Lower lobe of right lung (tissue), 2 donors: ENCODE measurements around the gene GBE1. TPM values are rescaled to one million over a fixed set of nuclear protein-coding genes. Genes with fewer than 3 reads are reported as not detected.

ENCODE experiments used
- ATAC-seq, 2 donors: fragments of 200-7000 bp; cut with Tn5 transposase; one replicate each; pipeline ENCODE4 v1.9.1; 2020 to 2022; ENCODE audit warnings: mild to moderate bottlenecking in 2 of 2, moderate library complexity in 2 of 2
- DNase-seq: peaks from one replicate; pipeline ENCODE4 v3.0.0-alpha.2; 2020
- H3K27ac ChIP-seq: fragments of 200-600 bp; one replicate; pipeline ENCODE4 v1.8.0; 2022
- H3K27me3 ChIP-seq: fragments of 200-600 bp; one replicate; pipeline ENCODE4 v1.8.0; 2022; ENCODE audit warnings: low read depth
- H3K36me3 ChIP-seq: fragments of 200-600 bp; one replicate; pipeline ENCODE4 v1.8.0; 2022; ENCODE audit warnings: mild to moderate bottlenecking
- H3K4me1 ChIP-seq: fragments of 200-600 bp; one replicate; pipeline ENCODE4 v1.8.0; 2022
- H3K4me3 ChIP-seq: fragments of 200-600 bp; one replicate; pipeline ENCODE4 v1.8.0; 2022; ENCODE audit warnings: mild to moderate bottlenecking
- H3K9me3 ChIP-seq: fragments of 200-600 bp; one replicate; pipeline ENCODE4 v1.8.0; 2022
- CTCF ChIP-seq: fragments of 200-600 bp; IDR thresholded peaks from one replicate; pipeline ENCODE4 v1.8.0; 2022; ENCODE audit warnings: antibody characterized with exemption, mild to moderate bottlenecking
- intact Hi-C: fragments of 100-400 bp; cut with DNase I; formaldehyde crosslinking; loops from one replicate; pipeline ENCODE4 v1.11.0; 2022
- total RNA-seq: library from RNA; stranded (reverse); fragmentation: NEBNext Ultra II Directional; extraction: Animal tissue kit (Norgen Biotek cat#: 25700); gene quantifications from one replicate; pipeline ENCODE4 v1.2.1, GENCODE V29; 2021
- donor health status: DM: no; HTN: yes; CAD: no; lungs with severe emphysema.

Gene GBE1
- total RNA-seq, 1 donor from 2014 or later, result 23.0 TPM

DNA sequence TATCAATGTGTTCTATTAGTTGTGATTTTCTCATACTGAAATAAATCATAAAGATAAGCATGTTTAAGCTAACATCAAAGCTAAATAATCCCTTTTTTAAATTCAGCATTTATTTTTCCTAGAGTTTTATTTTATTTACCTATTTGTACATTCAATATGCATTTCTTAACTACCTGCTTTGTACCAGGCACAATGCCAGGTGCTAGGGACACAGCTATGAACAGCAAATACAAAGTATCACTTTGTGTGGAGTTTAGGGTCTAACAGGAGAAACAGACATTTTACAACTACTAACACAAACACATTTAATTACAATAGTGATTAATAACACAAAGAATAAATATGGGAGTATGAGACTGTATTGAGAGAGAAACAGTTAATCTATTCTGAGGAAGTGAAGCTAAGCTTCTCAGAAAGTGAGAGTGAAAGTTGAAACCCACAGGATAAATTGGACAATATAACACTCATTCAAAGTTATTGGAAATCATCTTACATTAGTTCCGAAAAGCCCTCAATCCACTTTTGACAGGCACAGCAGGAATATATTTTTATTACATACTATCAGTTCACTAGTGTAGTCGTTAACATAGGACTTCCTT is 159.6 kb downstream of the GBE1 start:
- TF ChIP-seq CTCF, result no peak
- no peak overlapping the region for H3K27ac ChIP-seq
- H3K9me3 ChIP-seq, result no peaks in the 10 kb centered on the region
- H3K36me3 ChIP-seq, result no peaks in the 10 kb centered on the region
- no peaks in the 10 kb centered on the region for H3K27me3 ChIP-seq
- intact Hi-C loops, result no loop called here
- no peaks in the 10 kb centered on the region for H3K4me1 ChIP-seq
- DNase-seq (no peak), ATAC-seq (no peak)
- no peak overlapping the region for H3K4me3 ChIP-seq

DNA sequence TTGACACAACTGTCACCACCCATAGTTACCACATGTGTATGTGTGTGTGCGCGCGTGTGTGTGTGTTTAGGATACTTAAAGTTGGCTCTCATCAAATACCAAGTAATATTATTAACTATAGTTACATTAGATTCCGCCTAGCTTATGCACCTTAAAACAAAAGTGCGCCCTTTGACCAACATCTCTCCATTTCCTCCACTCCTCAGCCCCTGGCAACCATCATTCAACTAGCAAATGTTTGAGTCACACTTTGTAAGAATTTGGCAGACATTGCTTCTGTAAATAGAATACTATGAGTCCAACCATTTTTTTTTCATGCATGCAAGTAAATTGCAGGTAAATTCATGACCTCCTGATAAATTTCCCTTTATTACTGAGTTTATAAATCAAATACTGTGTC is 169.3 kb downstream of the GBE1 start:
- DNase-seq (no peak), ATAC-seq (no peak)
- intact Hi-C loops, result no loop called here
- H3K4me1 ChIP-seq, result no peaks in the 10 kb centered on the region
- TF ChIP-seq CTCF, result no peak
- no peaks in the 10 kb centered on the region for H3K9me3 ChIP-seq
- H3K4me3 ChIP-seq, result no peak overlapping the region
- H3K36me3 ChIP-seq, result no peaks in the 10 kb centered on the region
- H3K27ac ChIP-seq, result no peak overlapping the region
- H3K27me3 ChIP-seq, result no peaks in the 10 kb centered on the region

DNA sequence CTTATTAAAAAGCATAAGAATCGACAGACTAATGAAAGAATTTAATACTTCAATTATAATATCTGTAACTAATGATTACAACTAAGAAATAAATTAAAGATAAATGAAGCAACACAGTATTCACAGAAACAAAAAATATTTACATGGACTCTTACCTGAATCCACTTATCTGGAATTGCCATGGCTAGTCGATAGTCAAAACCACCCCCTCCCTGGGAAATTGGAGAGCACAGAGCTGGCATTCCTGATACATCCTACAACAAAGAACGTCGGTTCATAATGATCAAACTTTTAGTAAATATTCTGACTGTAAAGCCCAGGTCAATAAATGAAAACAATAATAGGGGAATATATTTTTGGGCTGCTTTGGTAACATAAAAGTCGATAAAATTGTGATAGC is 175.5 kb downstream of the GBE1 start:
- no peak for DNase-seq
- Histone ChIP-seq H3K9me3 (no peaks in the 10 kb centered on the region), H3K4me3 (no peak overlapping the region), H3K4me1 (no peaks in the 10 kb centered on the region), H3K27ac (no peak overlapping the region), H3K27me3 (no peaks in the 10 kb centered on the region), H3K36me3 (no peaks in the 10 kb centered on the region)
- intact Hi-C loops, result no loop called here
- ATAC-seq, result no peak
- no peak for TF ChIP-seq CTCF

DNA sequence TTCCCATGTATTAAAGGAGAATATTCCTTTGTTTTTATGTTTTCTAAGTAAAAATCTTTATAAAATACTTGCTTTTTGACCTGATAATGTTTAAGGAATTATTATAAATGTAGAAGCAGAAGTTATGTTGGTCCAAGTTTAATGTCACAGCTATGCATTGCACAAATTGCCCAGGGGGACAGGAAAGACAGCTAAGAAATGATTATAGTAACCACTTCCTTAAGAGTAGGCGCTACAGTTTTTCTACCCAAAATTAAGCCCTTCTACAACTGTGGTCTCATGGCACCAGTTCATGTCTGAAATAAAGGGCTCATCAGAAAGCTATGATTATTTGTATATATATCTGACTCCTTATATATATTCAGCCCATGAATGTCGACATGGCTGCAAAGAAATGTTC is 176.4 kb downstream of the GBE1 start:
- intact Hi-C loops, result no loop called here
- Histone ChIP-seq H3K27me3 (no peaks in the 10 kb centered on the region), H3K9me3 (no peaks in the 10 kb centered on the region), H3K36me3 (no peaks in the 10 kb centered on the region), H3K27ac (no peak overlapping the region), H3K4me1 (no peaks in the 10 kb centered on the region), H3K4me3 (no peak overlapping the region)
- ATAC-seq, result no peak
- no peak for DNase-seq
- TF ChIP-seq CTCF, result no peak

- Histone ChIP-seq H3K9me3 (no peaks in the 10 kb centered on the region), H3K4me3 (no peak overlapping the region), H3K36me3 (peaks cover 6% of the 10 kb centered on the region), H3K27ac (no peak overlapping the region), H3K4me1 (no peaks in the 10 kb centered on the region), H3K27me3 (no peaks in the 10 kb centered on the region)
- peak; percentile 53 for TF ChIP-seq CTCF
- peak in 1 of 2 donors; percentile 50 for ATAC-seq
- no peak for DNase-seq
- intact Hi-C loops, result no loop called here
Observed at GRCh38 chr3:81581966-81582599, 179.4 kb downstream of the GBE1 start.
